ENCODE data around the gene PDZD8. TPM values are rescaled to one million over a fixed set of nuclear protein-coding genes. Genes with fewer than 3 reads are reported as not detected.

Gene PDZD8
- total RNA-seq, 1 donor from 2014 or later, result 31.8 TPM

DNA sequence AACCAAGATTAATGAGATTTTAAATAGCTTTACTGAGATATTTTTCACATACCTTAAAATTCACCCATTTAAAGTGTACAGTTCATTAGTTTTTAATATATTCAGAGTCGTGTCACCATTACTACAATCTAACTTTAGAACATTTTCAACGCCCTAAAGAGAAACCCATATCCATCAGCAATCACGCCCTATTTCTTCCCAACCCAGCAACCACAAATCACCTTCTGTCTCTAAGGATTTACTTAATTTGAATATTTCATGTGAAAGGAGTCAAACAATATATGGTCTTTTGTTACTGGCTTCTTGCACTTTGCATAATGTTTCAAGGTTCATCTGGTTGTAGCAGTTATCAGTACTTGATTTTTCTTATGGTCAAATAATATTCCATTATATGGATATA is 25.1 kb upstream of the PDZD8 start:
- Mint-ChIP-seq H3K4me1 (peaks cover 4% of the 10 kb centered on the region), H3K27ac (ENCODE audit: unreplicated experiment) (no peak overlapping the region), H3K4me3 (no peak overlapping the region), H3K36me3 (ENCODE audit: low read depth) (no peaks in the 10 kb centered on the region), H3K27me3 (ENCODE audit: low read depth) (peaks cover 5% of the 10 kb centered on the region), H3K9me3 (no peaks in the 10 kb centered on the region)
- TF ChIP-seq CTCF (conservative IDR thresholded peaks at IDR 0.05), result no peak
- no peak for DNase-seq (ENCODE audit: low read depth, low spot score)

DNA sequence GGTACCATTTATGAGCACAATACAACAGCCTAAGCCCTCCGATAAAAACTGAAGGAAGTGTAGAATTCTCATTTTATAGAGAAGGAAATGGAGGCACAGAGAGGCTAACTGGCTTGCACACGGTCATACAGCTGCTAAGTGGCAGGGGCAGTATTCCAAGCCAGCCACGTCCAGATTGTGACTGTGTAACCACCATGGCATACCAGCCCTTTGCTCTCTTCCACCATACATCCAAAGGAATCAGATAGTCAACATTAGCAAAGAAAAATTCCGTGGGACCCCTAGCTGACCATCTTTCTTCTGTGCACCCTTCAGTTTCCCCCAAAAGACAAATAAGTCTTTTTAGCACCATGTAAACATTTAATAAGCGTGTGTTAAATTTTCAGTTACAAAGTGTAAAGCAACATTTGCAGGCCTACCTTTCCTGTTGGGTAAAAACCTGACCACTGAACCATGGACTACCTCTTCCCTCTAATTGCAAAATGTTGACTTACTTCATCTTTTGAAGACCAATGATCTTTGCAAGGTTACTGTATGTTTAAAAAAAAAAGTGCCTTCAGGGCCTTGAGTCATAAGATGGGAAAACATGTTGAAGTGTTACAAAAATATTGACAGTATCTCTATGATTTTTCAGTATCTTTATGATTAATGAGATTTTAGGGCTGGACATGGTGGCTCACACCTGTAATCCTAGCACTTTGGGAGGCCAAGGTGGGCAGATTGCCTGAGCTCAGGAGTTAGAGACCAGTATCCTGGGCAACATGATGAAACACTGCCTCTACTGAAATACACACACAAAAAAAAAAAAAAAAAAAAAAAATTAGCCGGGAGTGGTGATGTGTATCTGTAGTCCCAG is 24.3 kb upstream of the PDZD8 start:
- no peak overlapping the region for H3K27ac Mint-ChIP-seq (ENCODE audit: unreplicated experiment)
- no peak overlapping the region for H3K4me3 Mint-ChIP-seq
- TF ChIP-seq CTCF (conservative IDR thresholded peaks at IDR 0.05), result no peak
- H3K36me3 Mint-ChIP-seq (ENCODE audit: low read depth), result no peaks in the 10 kb centered on the region
- DNase-seq (ENCODE audit: low read depth, low spot score), result no peak
- H3K27me3 Mint-ChIP-seq (ENCODE audit: low read depth), result peaks cover 5% of the 10 kb centered on the region
- H3K4me1 Mint-ChIP-seq, result peaks cover 4% of the 10 kb centered on the region
- no peaks in the 10 kb centered on the region for H3K9me3 Mint-ChIP-seq

GRCh38 chr10:117398029-117398428 is 22.8 kb upstream of the PDZD8 start:
- no peak overlapping the region for H3K27ac Mint-ChIP-seq (ENCODE audit: unreplicated experiment)
- no peaks in the 10 kb centered on the region for H3K36me3 Mint-ChIP-seq (ENCODE audit: low read depth)
- H3K9me3 Mint-ChIP-seq, result no peaks in the 10 kb centered on the region
- TF ChIP-seq CTCF (conservative IDR thresholded peaks at IDR 0.05), result no peak
- no peak for DNase-seq (ENCODE audit: low read depth, low spot score)
- H3K27me3 Mint-ChIP-seq (ENCODE audit: low read depth), result peaks cover 5% of the 10 kb centered on the region
- H3K4me3 Mint-ChIP-seq, result no peak overlapping the region
- H3K4me1 Mint-ChIP-seq, result no peaks in the 10 kb centered on the region

GRCh38 chr10:117391436-117392205 is 16.4 kb upstream of the PDZD8 start:
- TF ChIP-seq CTCF (conservative IDR thresholded peaks at IDR 0.05), result no peak
- Mint-ChIP-seq H3K27ac (ENCODE audit: unreplicated experiment) (no peak overlapping the region), H3K4me1 (peaks cover 7% of the 10 kb centered on the region), H3K9me3 (no peaks in the 10 kb centered on the region), H3K36me3 (ENCODE audit: low read depth) (no peaks in the 10 kb centered on the region), H3K27me3 (ENCODE audit: low read depth) (peaks cover 28% of the 10 kb centered on the region), H3K4me3 (no peak overlapping the region)
- DNase-seq (ENCODE audit: low read depth, low spot score), result no peak

- no peak for DNase-seq (ENCODE audit: low read depth, low spot score)
- peaks cover 7% of the 10 kb centered on the region for H3K4me1 Mint-ChIP-seq
- H3K4me3 Mint-ChIP-seq, result no peak overlapping the region
- no peak for TF ChIP-seq CTCF (conservative IDR thresholded peaks at IDR 0.05)
- H3K27me3 Mint-ChIP-seq (ENCODE audit: low read depth), result peaks cover 36% of the 10 kb centered on the region
- H3K27ac Mint-ChIP-seq (ENCODE audit: unreplicated experiment), result no peak overlapping the region
- H3K9me3 Mint-ChIP-seq, result no peaks in the 10 kb centered on the region
- H3K36me3 Mint-ChIP-seq (ENCODE audit: low read depth), result no peaks in the 10 kb centered on the region
These were observed 15.2 kb upstream of the PDZD8 start for GRCh38 chr10:117390420-117390819.

Measured in neural crest cell (in vitro differentiated cells).